ENCODE data around the gene ZSCAN12.

ZSCAN12 gene

GRCh38 chr6:28336284-28337120 lies 63.0 kb downstream of the ZSCAN12 start:
- DNase-seq (ENCODE audit: low read depth) = peak; percentile 26
- peak overlapping the region; percentile 83 for H3K4me3 ChIP-seq (ENCODE audit: low read depth, low read length)
- TF ChIP-seq, protein P1, sequence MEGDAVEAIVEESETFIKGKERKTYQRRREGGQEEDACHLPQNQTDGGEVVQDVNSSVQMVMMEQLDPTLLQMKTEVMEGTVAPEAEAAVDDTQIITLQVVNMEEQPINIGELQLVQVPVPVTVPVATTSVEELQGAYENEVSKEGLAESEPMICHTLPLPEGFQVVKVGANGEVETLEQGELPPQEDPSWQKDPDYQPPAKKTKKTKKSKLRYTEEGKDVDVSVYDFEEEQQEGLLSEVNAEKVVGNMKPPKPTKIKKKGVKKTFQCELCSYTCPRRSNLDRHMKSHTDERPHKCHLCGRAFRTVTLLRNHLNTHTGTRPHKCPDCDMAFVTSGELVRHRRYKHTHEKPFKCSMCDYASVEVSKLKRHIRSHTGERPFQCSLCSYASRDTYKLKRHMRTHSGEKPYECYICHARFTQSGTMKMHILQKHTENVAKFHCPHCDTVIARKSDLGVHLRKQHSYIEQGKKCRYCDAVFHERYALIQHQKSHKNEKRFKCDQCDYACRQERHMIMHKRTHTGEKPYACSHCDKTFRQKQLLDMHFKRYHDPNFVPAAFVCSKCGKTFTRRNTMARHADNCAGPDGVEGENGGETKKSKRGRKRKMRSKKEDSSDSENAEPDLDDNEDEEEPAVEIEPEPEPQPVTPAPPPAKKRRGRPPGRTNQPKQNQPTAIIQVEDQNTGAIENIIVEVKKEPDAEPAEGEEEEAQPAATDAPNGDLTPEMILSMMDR (conservative IDR thresholded peaks at IDR 0.05; ENCODE audit: low read depth, low read length) = no peak

DNA sequence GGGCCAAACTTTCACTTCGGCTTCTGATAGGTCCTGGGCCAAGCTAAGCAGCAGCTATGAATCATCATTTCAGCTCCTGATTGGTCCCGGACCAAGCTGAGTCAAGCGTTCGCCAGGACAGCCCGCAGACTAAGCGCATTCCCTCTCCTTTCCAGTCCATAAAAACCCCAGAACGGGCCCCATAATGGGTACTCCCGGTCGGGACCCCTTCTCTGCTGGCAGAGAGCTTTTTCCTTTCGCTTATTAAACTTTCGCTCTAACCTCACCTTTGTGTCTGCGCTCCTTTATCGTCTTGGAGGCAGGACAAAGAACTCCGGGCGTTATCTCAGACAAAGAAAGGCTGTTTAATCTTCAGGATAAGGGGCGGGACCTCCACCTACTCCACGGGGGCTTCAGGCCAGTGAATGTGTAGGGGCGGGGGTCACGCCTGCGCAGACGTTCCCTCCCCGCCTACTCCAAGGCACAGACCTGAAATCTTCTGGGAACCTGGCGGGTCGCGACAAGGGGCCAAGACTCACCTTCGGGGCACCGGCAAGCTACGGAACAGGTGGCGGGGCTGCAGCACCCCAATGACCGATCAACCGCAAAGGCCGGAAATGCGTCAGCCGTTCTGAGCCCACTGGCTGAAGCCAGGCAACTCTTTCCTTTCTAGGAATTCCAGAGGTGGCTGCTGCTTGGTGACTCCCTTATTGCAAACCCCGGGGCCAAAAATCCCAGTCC lies 63.8 kb downstream of the ZSCAN12 start, which contains the start of gene ZSCAN31:
Gene ZSCAN31 (minus strand): TSS at position 585 of the 720 bp plus-strand sequence. CDS start 6,465 bp downstream, outside the sequence.
- TF ChIP-seq, protein P1 (conservative IDR thresholded peaks at IDR 0.05; ENCODE audit: low read depth, low read length) = no peak
- peak; percentile 99 for DNase-seq (ENCODE audit: low read depth)
- peak within 1 kb of the TSS; percentile 83 for H3K4me3 ChIP-seq (ENCODE audit: low read depth, low read length)

- DNase-seq (ENCODE audit: low read depth) = no peak
- TF ChIP-seq, protein P1 (conservative IDR thresholded peaks at IDR 0.05; ENCODE audit: low read depth, low read length) = no peak
- H3K4me3 ChIP-seq (ENCODE audit: low read depth, low read length) = peak overlapping the region; percentile 83
Observed at GRCh38 chr6:28335040-28335563, 64.4 kb downstream of the ZSCAN12 start.

DNA sequence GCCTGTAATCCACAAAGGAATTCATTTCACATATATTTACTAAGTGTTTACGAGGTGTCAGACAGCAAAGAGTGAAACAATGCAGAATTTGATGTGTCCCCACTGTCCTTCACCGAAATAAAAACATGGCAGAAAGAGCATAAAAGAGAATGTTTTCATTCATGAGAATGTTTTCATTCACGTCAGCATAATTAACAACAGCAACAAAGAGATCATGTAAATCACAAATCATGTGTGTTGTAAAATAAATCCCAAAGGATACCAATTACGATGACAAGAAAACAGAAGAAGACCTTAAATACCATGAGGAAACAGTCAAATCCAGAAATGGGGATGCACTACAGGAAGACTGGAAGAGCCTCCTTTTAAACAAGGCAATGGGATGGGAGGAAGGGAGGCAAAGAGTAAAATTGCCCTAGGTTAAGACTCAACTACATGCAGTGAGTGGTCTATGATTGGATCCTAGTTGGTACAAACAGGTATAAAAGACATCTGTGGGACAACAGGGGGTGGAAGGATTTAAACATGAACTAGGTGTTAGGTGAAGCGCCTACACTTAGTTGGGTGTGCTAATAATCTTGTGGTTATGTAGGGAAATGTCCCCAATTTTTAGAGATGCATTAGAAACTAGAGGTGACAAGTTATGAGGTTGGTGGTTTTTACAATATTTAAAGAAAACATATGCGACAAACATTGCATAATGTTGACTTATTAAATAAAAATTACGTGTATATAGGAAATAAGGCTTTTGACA lies 65.1 kb downstream of the ZSCAN12 start:
- no peak for DNase-seq (ENCODE audit: low read depth)
- H3K4me3 ChIP-seq (ENCODE audit: low read depth, low read length) = no peak overlapping the region
- TF ChIP-seq, protein P1 (conservative IDR thresholded peaks at IDR 0.05; ENCODE audit: low read depth, low read length) = no peak

DNA sequence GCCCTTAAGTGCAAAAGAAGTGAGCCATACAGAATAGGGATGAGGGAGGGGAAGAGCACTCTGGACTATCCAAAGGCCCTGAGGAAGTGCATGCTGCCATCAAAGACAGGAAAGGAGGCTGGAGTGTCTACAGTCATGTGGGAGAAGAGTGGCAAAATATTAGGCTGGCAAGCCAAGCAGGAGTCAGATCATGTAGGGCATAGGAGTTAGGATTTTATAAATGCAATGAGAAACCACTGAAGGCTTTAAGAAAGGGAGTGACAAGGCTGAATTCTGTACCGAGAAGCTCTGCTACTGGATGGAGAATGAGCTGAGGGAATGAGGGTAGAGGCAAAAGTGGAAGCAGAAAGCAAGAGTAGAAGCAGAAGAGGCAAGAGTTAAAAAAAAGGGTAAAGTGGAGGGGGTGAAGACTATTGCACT lies 65.9 kb downstream of the ZSCAN12 start:
- DNase-seq (ENCODE audit: low read depth) = no peak
- H3K4me3 ChIP-seq (ENCODE audit: low read depth, low read length) = no peak overlapping the region
- TF ChIP-seq, protein P1 (conservative IDR thresholded peaks at IDR 0.05; ENCODE audit: low read depth, low read length) = no peak

DNA sequence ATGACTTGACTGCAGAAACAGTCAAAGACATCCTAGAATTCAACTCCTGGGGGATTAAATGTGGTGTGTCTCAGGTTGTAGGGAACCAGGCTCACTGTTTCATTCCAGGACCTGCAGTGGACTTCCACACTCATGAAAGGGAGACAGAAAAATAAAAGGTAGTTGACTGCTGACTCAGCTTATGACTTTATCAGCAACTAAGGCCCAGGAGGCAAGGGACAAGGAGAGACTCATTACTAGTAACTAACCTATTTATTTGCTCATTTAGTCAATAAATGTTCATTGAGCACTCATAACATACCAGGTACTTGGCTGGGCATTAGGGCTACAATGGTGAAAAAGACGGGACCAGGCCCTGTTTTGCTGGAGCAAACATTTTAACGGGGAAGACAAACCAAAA lies 66.5 kb downstream of the ZSCAN12 start:
- TF ChIP-seq, protein P1 (conservative IDR thresholded peaks at IDR 0.05; ENCODE audit: low read depth, low read length) = no peak
- no peak overlapping the region for H3K4me3 ChIP-seq (ENCODE audit: low read depth, low read length)
- DNase-seq (ENCODE audit: low read depth) = no peak

Data from choroid plexus epithelial cell (primary cell).